AG09319 (cell line): Measurements from ENCODE around the gene TIAM2.

Experiments used
- DNase-seq: peaks from one replicate; pipeline ENCODE4 v3.0.0-alpha.2; 2010; ENCODE audit warnings: low read depth; ENCODE audit errors: extremely low read depth
- CTCF ChIP-seq: IDR thresholded peaks from 2 replicates; pipeline ENCODE4 v1.5.1; 2011; ENCODE audit warnings: low read depth, mild to moderate bottlenecking, inconsistent platforms, low read length, moderate library complexity

The TIAM2 gene

GRCh38 chr6:155171109-155171746, 176.1 kb downstream of the TIAM2 start:
- TF ChIP-seq CTCF, result no peak
- peak; percentile 53 for DNase-seq

GRCh38 chr6:155171747-155172449, 176.8 kb downstream of the TIAM2 start:
- peak; percentile 39 for DNase-seq
- no peak for TF ChIP-seq CTCF

DNA sequence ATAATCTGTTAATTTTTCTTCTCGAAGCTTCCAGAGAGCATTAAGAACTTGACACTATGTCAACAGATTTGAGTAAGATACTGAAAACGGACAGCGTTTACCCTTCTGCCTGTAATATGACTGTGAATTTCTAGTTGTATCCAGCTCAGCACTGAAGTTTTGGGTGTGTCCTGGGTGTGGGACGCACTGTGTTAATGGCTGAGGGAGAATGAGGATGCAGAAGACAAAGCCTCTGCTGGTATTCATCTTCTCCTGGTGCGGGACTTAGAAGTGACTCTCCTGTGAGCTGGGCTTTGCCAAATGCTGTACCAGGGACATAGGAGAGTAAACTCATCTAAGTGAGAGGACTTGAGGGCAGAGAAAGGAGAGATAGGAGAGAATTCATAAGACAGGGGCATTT, 178.4 kb downstream of the TIAM2 start:
- no peak for TF ChIP-seq CTCF
- no peak for DNase-seq

GRCh38 chr6:155174576-155175211, 179.6 kb downstream of the TIAM2 start:
- peak; percentile 61 for DNase-seq

DNA sequence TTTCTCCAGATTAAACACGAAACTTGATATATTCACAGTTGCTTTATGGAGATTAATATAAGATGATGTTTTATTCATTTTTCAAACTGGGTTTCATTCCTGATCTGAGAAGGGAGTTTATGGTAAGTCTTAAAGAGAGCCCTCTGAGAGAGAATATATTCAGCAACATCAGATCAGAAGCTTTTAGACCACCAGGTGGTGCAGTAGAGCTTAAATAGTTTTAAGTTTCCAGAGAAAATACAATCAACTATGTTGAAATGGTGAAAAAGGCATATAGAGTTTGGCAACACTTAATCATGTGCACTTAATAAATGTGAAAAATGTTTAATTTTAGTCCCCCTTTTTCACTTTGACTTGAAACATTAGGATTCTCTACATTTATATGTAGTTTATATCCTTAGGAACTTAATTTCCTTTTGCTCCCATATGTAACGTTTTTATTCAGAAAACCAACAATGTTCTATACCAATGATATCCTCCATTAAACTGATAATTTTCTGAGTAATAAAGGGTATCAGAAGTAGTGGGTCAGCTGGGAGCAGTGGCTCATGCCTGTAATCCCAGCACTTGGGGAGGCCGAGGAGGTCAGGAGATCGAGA, 182.3 kb downstream of the TIAM2 start:
- peak; percentile 62 for TF ChIP-seq CTCF

More at GRCh38 chr6:155174576-155175211, 179.6 kb downstream of the TIAM2 start:
- TF ChIP-seq CTCF, result peak; percentile 74

GRCh38 chr6:155181498-155181897, 186.4 kb downstream of the TIAM2 start:
- TF ChIP-seq CTCF, result no peak
- no peak for DNase-seq

More for the DNA sequence above, 182.3 kb downstream of the TIAM2 start:
- DNase-seq, result peak; percentile 39

DNA sequence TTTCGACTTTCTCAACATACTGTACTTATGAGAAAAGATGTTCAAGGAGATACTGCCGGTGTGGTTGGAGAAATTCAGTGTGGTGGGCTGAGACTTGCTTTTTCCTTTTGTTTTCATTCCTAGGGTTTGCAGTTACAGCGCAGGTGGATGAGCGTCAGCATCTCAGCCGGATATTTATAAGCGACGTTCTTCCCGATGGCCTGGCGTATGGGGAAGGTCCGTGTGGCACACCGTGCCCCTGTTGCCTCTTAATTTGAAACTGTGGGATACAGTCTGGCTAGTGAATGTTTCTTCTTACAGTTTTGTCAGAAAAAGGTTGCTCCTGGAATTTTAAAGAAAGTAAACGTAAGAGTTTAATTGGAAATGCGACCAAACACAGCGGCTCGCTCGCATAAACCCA, 187.0 kb downstream of the TIAM2 start:
- no peak for TF ChIP-seq CTCF

More for the DNA sequence above, 187.0 kb downstream of the TIAM2 start:
- DNase-seq, result no peak
